Bronchial epithelial cell (primary cell): ENCODE data around the gene SPAG16. TPM values are rescaled to one million over a fixed set of nuclear protein-coding genes. Genes with fewer than 3 reads are reported as not detected.

ENCODE experiments used
- DNase-seq: peaks from one replicate; pipeline ENCODE4 v3.0.0-alpha.2; 2010; ENCODE audit warnings: low read depth
- FAIRE-seq: peaks from 2 replicates; lab custom pipeline; 2011; peaks lifted over from hg19 to GRCh38; lab: Jason Lieb, UNC
- H3K27me3 ChIP-seq: 2 replicates; pipeline ENCODE4 v1.5.1; 2011; ENCODE audit warnings: low read length; ENCODE audit not compliant: control insufficient read depth, insufficient read depth
- H3K36me3 ChIP-seq: 2 replicates; pipeline ENCODE4 v1.5.1; 2011; ENCODE audit warnings: low read length; ENCODE audit not compliant: control insufficient read depth, insufficient read depth
- H3K4me3 ChIP-seq: 2 replicates; pipeline ENCODE4 v1.5.1; 2011; ENCODE audit warnings: mild to moderate bottlenecking, low read depth, low read length, control low read depth
- CTCF ChIP-seq: IDR thresholded peaks from 2 replicates; pipeline ENCODE4 v1.5.1; 2011; ENCODE audit warnings: mild to moderate bottlenecking, moderate library complexity, low read length, control low read depth, inconsistent platforms; ENCODE audit not compliant: insufficient read depth, severe bottlenecking
- total RNA-seq: library from RNA; depleted of rRNA; stranded (reverse); fragments of >200 nt; gene quantifications from 2 replicates; pipeline ENCODE4 v1.2.1, GENCODE V29; 2014

The SPAG16 gene
- total RNA-seq, 1 donor from 2014 or later, result 10.8 TPM

GRCh38 chr2:214294426-214294825 lies 1010.2 kb downstream of the SPAG16 start:
- no peak for TF ChIP-seq CTCF
- H3K4me3 ChIP-seq, result no peak overlapping the region
- no peaks in the 10 kb centered on the region for H3K36me3 ChIP-seq
- no peak for DNase-seq
- FAIRE-seq, result no peak
- no peaks in the 10 kb centered on the region for H3K27me3 ChIP-seq

- FAIRE-seq (no peak), DNase-seq (no peak)
- no peak overlapping the region for H3K4me3 ChIP-seq
- H3K36me3 ChIP-seq, result no peaks in the 10 kb centered on the region
- TF ChIP-seq CTCF, result no peak
- H3K27me3 ChIP-seq, result no peaks in the 10 kb centered on the region
Measured at GRCh38 chr2:214297423-214297822, 1013.2 kb downstream of the SPAG16 start.

GRCh38 chr2:214310319-214310718 lies 1026.1 kb downstream of the SPAG16 start:
- peak; percentile 28 for DNase-seq
- peak; percentile 61 for TF ChIP-seq CTCF
- Histone ChIP-seq H3K4me3 (no peak overlapping the region), H3K36me3 (no peaks in the 10 kb centered on the region), H3K27me3 (no peaks in the 10 kb centered on the region)
- FAIRE-seq, result no peak

GRCh38 chr2:214311031-214311533 lies 1026.8 kb downstream of the SPAG16 start:
- FAIRE-seq, result peak; percentile 75
- DNase-seq, result no peak

GRCh38 chr2:214311931-214312749 lies 1027.9 kb downstream of the SPAG16 start:
- Histone ChIP-seq H3K27me3 (no peaks in the 10 kb centered on the region), H3K4me3 (no peak overlapping the region), H3K36me3 (no peaks in the 10 kb centered on the region)
- DNase-seq (peak; percentile 78), FAIRE-seq (no peak)
- no peak for TF ChIP-seq CTCF

More at GRCh38 chr2:214311031-214311533, 1026.8 kb downstream of the SPAG16 start:
- Histone ChIP-seq H3K4me3 (no peak overlapping the region), H3K36me3 (no peaks in the 10 kb centered on the region), H3K27me3 (no peaks in the 10 kb centered on the region)
- peak; percentile 47 for TF ChIP-seq CTCF
